Measurements from ENCODE around the gene RPL31. TPM values are rescaled to one million over a fixed set of nuclear protein-coding genes. Genes with fewer than 3 reads are reported as not detected.

The RPL31 gene
- total RNA-seq, 1 experiment from 2014 or later = 1,893 TPM

GRCh38 chr2:101047774-101048173, 45.7 kb downstream of the RPL31 start:
- H3K27ac Mint-ChIP-seq = no peak overlapping the region; a peak in 1 of 7 replicates
- H2AK5ac ChIP-seq (ENCODE audit: insufficient read length, low read length) = no peak overlapping the region
- H3K14ac ChIP-seq (ENCODE audit: insufficient read depth, low read length) = no peak overlapping the region
- H3K23ac ChIP-seq (ENCODE audit: insufficient read length, low read depth, low read length) = no peak overlapping the region
- no peak overlapping the region for H3K4me3 Mint-ChIP-seq
- H3K27me3 ChIP-seq (ENCODE audit: insufficient read depth, low read length) = no peaks in the 10 kb centered on the region
- H3K4me1 Mint-ChIP-seq = peaks cover 16 to 21% of the 10 kb centered on the region in 2 experiments
- no peak overlapping the region for H4K91ac ChIP-seq (ENCODE audit: insufficient read length, low read depth, low read length)
- no peak overlapping the region for H2BK20ac ChIP-seq (ENCODE audit: low read depth, low read length, poor library complexity, severe bottlenecking)
- no peak for TF ChIP-seq CTCF (conservative IDR thresholded peaks at IDR 0.05)
- no peak overlapping the region for H2BK5ac ChIP-seq (ENCODE audit: insufficient read length, low read length)
- no peak overlapping the region for H2BK12ac ChIP-seq (ENCODE audit: insufficient read length, low read depth, low read length)
- no peak overlapping the region for H3T11ph ChIP-seq (ENCODE audit: low read length)
- H3K4me1 ChIP-seq (ENCODE audit: insufficient read depth, low read length) = no peaks in the 10 kb centered on the region; the same call in 1 of the 2 replicates
- H3K9me3 ChIP-seq (ENCODE audit: control insufficient read depth, low read depth, low read length) = no peaks in the 10 kb centered on the region
- H3K9me3 Mint-ChIP-seq = 0 out of 5 replicates have a peak, but pooled peaks cover 0 to 4% of the 10 kb centered on the region in 2 experiments
- no peak overlapping the region for H3K4ac ChIP-seq (ENCODE audit: low read depth, low read length)
- no peak overlapping the region for H3K56ac ChIP-seq (ENCODE audit: insufficient read length, low read depth, low read length)
- H4K20me1 ChIP-seq (ENCODE audit: control insufficient read depth, insufficient read depth, insufficient read length) = no peaks in the 10 kb centered on the region
- no peaks in the 10 kb centered on the region for H3K79me1 ChIP-seq (ENCODE audit: insufficient read depth, low read depth, low read length, poor library complexity, severe bottlenecking)
- no peak overlapping the region for H3K18ac ChIP-seq (ENCODE audit: insufficient read length, low read depth, low read length)
- H2AFZ ChIP-seq (ENCODE audit: low read length) = no peak overlapping the region
- no peak overlapping the region for H4K8ac ChIP-seq (replicated peaks; ENCODE audit: insufficient read length, low read depth, low read length)
- H3K4me2 ChIP-seq (ENCODE audit: insufficient read depth, insufficient read length, low read length) = no peak overlapping the region
- H3K27ac ChIP-seq (ENCODE audit: insufficient read length, low read depth, low read length) = no peak overlapping the region
- H3K36me3 Mint-ChIP-seq (ENCODE audit: insufficient read depth in 1 of 3, low read depth in 3 of 3) = peaks cover 16 to 30% (median 20%) of the 10 kb centered on the region in 3 experiments; a peak in 6 of 7 replicates
- no peak overlapping the region for H3K9ac ChIP-seq (ENCODE audit: extremely low read depth, insufficient read length, low read length)
- H3K27me3 Mint-ChIP-seq (ENCODE audit: low read depth) = no peaks in the 10 kb centered on the region
- H2BK120ac ChIP-seq (ENCODE audit: low read depth, low read length, poor library complexity, severe bottlenecking) = no peak overlapping the region
- no peak overlapping the region for H4K5ac ChIP-seq (ENCODE audit: insufficient read length, low read depth, low read length)
- no peaks in the 10 kb centered on the region for H3K79me2 ChIP-seq (ENCODE audit: insufficient read depth, low read length)
- no peak for DNase-seq
- no CpG with 5 or more reads among the region's 6 CpGs for WGBS (ENCODE audit: extremely low coverage, insufficient read length, low lambda C conversion rate)
- H3K23me2 ChIP-seq (ENCODE audit: insufficient read length, low read depth, low read length, poor library complexity, severe bottlenecking) = no peaks in the 10 kb centered on the region
- H2BK15ac ChIP-seq (ENCODE audit: low read depth, low read length) = no peak overlapping the region
